Stimulated activated naive CD4-positive, alpha-beta T cell (primary cell): Measurements from ENCODE around the gene RHOB.

Experiments used
- DNase-seq, 6 experiments: peaks; one replicate each; lab custom pipeline; 2025; lab: John Stamatoyannopoulos, UW

Gene RHOB

GRCh38 chr2:20438334-20439192 is 8.3 kb upstream of the RHOB start:
- DNase-seq = no peak

GRCh38 chr2:20439193-20439475 is 7.7 kb upstream of the RHOB start:
- DNase-seq = no peak

GRCh38 chr2:20439503-20439902 is 7.4 kb upstream of the RHOB start:
- DNase-seq = no peak

- no peak for DNase-seq
Observed at GRCh38 chr2:20440001-20440560, 6.8 kb upstream of the RHOB start.

- DNase-seq = peak in 3 of 6 experiments; percentile 3 to 36 (median 34)
Observed at GRCh38 chr2:20443276-20443920, 3.5 kb upstream of the RHOB start.

GRCh38 chr2:20444101-20444992 is 2.5 kb upstream of the RHOB start:
- DNase-seq = no peak

- no peak for DNase-seq
Observed at GRCh38 chr2:20444993-20445910, 1.6 kb upstream of the RHOB start.

GRCh38 chr2:20446255-20446916 is 488 bp upstream of the RHOB start:
- peak in 1 of 6 experiments; percentile 31 for DNase-seq

GRCh38 chr2:20447437-20448245 is 767 bp downstream of the RHOB start:
- peak in 4 of 6 experiments; percentile 11 to 58 (median 34) for DNase-seq

- DNase-seq = no peak
Observed at GRCh38 chr2:20448246-20448976, 1.5 kb downstream of the RHOB start.

GRCh38 chr2:20448977-20449306 is 2.1 kb downstream of the RHOB start:
- DNase-seq = no peak

- no peak for DNase-seq
Observed at GRCh38 chr2:20449501-20450200, 2.8 kb downstream of the RHOB start.

- DNase-seq = no peak
Observed at GRCh38 chr2:20450201-20450999, 3.5 kb downstream of the RHOB start.

- DNase-seq = no peak
Observed at GRCh38 chr2:20451000-20451290, 4.1 kb downstream of the RHOB start.

GRCh38 chr2:20451341-20451740 is 4.5 kb downstream of the RHOB start:
- DNase-seq = no peak

- DNase-seq = no peak
Observed at GRCh38 chr2:20451761-20452499, 5.1 kb downstream of the RHOB start.

GRCh38 chr2:20452551-20452950 is 5.7 kb downstream of the RHOB start:
- no peak for DNase-seq
